Ovary (tissue), 9 donors: Measurements from ENCODE around the gene ODAD4. TPM values are rescaled to one million over a fixed set of nuclear protein-coding genes. Genes with fewer than 3 reads are reported as not detected.

Experiments
- DNase-seq, 5 donors: peaks; one replicate each; pipeline ENCODE4 v3.0.0-alpha.2; 2019 to 2020
- H3K27ac ChIP-seq, 2 donors: fragments of 200-600 bp; one replicate each; pipeline versions ENCODE4 v1.5.1 to v1.8.0; 2019 to 2022
- H3K27me3 ChIP-seq: fragments of 200-600 bp; one replicate; pipeline ENCODE4 v1.8.0; 2022
- H3K36me3 ChIP-seq: fragments of 200-600 bp; sonication (generic); one replicate; pipeline ENCODE4 v1.5.1; 2019
- H3K4me1 ChIP-seq: one replicate; pipeline ENCODE4 v1.8.1; 2013; ENCODE audit warnings: mild to moderate bottlenecking, moderate library complexity; ENCODE audit not compliant: insufficient read depth
- H3K4me3 ChIP-seq: fragments of 200-600 bp; sonication (generic); one replicate; pipeline ENCODE4 v1.5.1; 2017
- H3K9me3 ChIP-seq, 2 donors: fragments of 200-600 bp in 1 of 2; sonication (generic) in 1 of 2; one replicate each; pipeline versions ENCODE4 v1.5.1 to v1.8.1; 2013 to 2019; ENCODE audit warnings: mild to moderate bottlenecking in 1 of 2, moderate library complexity in 1 of 2
- EP300 ChIP-seq: sonication (generic); formaldehyde crosslinking; IDR thresholded peaks from one replicate; pipeline ENCODE4 v1.6.1; 2017; ENCODE audit warnings: antibody characterized with exemption
- POLR2A ChIP-seq: fragments of 450-650 bp; IDR thresholded peaks from one replicate; pipeline ENCODE4 v1.6.1; 2017; ENCODE audit warnings: antibody characterized with exemption, mild to moderate bottlenecking, moderate library complexity
- WGBS, 3 donors: extraction: QIAGEN DNeasy Blood & Tissue Kit in 1 of 3; methylation state at CpG; one replicate each; pipeline versions ENCODE4 v1.1.5 to v1.1.7; 2013 to 2017; 5-methylcytosine and 5-hydroxymethylcytosine counted together
- intact Hi-C, 4 donors: fragments of 100-400 bp; cut with DNase I; formaldehyde crosslinking; loops; one replicate each; pipeline versions ENCODE4 v1.11.0 to v1.15.1; 2022 to 2023
- polyA plus RNA-seq, 2 donors: library from polyadenylated mRNA; stranded (reverse); fragments of 200-250 nt in 1 of 2; fragments of 350-450 nt in 1 of 2; fragmentation: Illumina TruSeq in 1 of 2; extraction: RNeasy Lipid Tissue Mini Kit (QIAGEN cat#74804) in 1 of 2; gene quantifications; one replicate each; pipeline ENCODE4 v1.2.3, GENCODE V29; 2013 to 2014
- total RNA-seq, 7 donors: library from RNA; depleted of rRNA in 2 of 7; stranded (reverse); fragments of >200 nt in 2 of 7; fragmentation: NEBNext Ultra II Directional in 3 of 7; extraction: Animal tissue kit (Norgen Biotek cat#: 25700) in 3 of 7; gene quantifications; one replicate each; pipeline versions ENCODE4 v1.1.0 to v1.2.4, GENCODE V29; 2016 to 2023
- TF ChIP-seq, protein P1 (sequence below), 3 donors: fragments of 450-650 bp in 2 of 3; fragments of 200-600 bp in 1 of 3; IDR thresholded peaks; one replicate each; pipeline versions ENCODE4 v1.5.1 to v1.8.0; 2016 to 2022; ENCODE audit warnings: antibody characterized with exemption in 3 of 3, mild to moderate bottlenecking in 1 of 3
- donor health status: DM: no; HTN: no; CAD: no; lungs with moderate emphysema.
- donor health status: DM: no; HTN: no; CAD: no.
- donor health status: Bipolar disorder and iron deficiency.
- donor health status: DM: yes; HTN: yes; CAD: no.
- donor health status: DM: no; HTN: no; CAD: no.
- donor health status: DM: yes; HTN: yes; CAD: no.

The ODAD4 gene
- total and polyA plus RNA-seq, 9 donors: 1.1 to 11.0 (median 2.1) TPM

DNA sequence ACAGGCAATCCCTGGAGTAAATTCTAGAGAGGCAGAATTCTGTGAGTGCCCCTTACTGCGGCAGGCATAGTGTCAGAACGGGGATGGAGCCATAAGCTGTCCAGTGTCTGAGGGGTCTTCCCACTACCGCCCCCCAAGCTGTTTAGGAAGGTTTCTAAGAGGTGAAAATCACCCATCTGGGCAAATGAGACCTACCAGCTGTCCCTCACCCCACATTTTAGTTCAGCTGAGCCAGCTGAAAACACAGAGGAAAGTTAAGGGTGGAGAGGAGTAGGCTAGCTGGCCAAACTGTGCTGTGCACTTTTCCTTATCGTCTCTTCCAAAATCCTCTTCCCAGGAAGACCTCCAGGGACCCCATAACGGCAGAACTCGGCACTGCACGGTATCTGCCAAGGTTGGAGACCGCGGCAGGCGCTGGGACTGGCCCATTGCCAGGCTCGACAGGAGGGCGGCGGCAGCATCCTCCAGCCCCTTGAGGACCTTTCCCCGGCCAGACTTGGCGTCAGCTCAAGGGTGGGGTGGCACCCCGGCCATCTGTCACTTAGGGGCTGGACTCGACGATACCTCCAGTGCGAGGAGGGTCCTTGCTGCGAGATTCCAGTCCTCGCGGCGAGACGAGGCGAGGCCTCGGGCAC is 12.6 kb upstream of the ODAD4 start:
- Histone ChIP-seq H3K36me3 (no peaks in the 10 kb centered on the region), H3K4me3 (peak overlapping the region; percentile 98), H3K4me1 (peaks cover 8% of the 10 kb centered on the region), H3K27me3 (no peaks in the 10 kb centered on the region), H3K27ac (peak overlapping the region; percentile 46 to 71), H3K9me3 (no peaks in the 10 kb centered on the region)
- intact Hi-C loops: no loop called here
- DNase-seq: peak; percentile 63 to 79 (median 76)
- TF ChIP-seq, protein P1, sequence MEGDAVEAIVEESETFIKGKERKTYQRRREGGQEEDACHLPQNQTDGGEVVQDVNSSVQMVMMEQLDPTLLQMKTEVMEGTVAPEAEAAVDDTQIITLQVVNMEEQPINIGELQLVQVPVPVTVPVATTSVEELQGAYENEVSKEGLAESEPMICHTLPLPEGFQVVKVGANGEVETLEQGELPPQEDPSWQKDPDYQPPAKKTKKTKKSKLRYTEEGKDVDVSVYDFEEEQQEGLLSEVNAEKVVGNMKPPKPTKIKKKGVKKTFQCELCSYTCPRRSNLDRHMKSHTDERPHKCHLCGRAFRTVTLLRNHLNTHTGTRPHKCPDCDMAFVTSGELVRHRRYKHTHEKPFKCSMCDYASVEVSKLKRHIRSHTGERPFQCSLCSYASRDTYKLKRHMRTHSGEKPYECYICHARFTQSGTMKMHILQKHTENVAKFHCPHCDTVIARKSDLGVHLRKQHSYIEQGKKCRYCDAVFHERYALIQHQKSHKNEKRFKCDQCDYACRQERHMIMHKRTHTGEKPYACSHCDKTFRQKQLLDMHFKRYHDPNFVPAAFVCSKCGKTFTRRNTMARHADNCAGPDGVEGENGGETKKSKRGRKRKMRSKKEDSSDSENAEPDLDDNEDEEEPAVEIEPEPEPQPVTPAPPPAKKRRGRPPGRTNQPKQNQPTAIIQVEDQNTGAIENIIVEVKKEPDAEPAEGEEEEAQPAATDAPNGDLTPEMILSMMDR (IDR thresholded peaks at IDR 0.05): no peak
- TF ChIP-seq POLR2A (no peak), EP300 (no peak)
- 4 to 5% (median 5%) methylated on average over 21 to 26 of the region's 26 CpGs for WGBS, 3 donors

DNA sequence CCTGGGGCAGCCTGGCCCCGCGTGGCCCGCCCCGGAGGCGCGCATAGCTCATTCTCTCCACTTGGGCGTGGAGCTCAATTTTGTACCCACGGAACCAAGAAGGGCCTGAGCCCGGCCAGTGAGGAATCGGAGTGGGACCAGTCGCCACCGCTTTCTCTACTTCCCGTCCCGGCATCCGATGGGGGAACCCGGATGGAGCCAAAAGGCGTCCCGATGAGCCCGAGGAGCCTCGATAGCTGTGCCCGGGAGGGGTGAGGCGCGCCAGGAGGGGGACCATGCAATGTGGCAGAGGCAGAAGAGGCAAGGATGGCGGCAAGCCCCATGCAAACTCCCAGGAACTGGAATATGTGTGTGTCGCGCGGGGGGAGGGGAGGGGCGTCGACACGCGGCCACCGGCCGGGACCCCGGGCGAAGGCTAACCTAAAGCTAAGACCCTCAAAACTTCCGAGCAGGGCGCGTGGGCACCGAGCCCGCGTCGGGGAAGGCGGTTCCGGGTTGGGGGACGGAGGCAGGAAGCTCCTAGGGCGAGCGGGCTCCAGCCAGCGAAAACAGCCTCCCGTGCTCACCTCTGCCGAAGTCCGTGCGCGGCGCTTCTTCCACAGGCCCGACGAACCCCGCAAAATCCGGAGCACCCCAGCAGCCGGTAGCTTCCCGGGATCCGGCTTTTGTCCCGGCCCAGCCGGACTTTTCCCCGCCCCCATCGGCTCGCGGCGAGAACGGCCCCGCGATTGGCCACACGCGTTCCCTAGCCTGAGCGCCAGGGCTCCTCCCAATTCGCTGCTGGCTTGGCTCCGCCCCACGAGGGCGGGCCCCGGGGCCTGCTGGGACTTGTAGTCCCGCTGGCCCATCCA is 11.9 kb upstream of the ODAD4 start, which contains the start of gene ACLY:
Gene ACLY (minus strand): TSS at position 638 of the 851 bp plus-strand sequence. CDS start 5,078 bp downstream, outside the sequence.
- Histone ChIP-seq H3K27me3 (no peaks in the 10 kb centered on the region), H3K4me1 (peaks cover 8% of the 10 kb centered on the region), H3K36me3 (no peaks in the 10 kb centered on the region), H3K9me3 (no peaks in the 10 kb centered on the region), H3K27ac (peak within 1 kb of the TSS; percentile 46 to 71), H3K4me3 (peak within 1 kb of the TSS; percentile 98)
- TF ChIP-seq, protein P1 (IDR thresholded peaks at IDR 0.05): no peak
- no peak for TF ChIP-seq EP300
- TF ChIP-seq POLR2A: peak; percentile 61
- WGBS, 3 donors: 0 to 1% (median 0%) methylated on average over 71 to 80 of the region's 80 CpGs
- intact Hi-C loops: no loop called here
- peak; percentile 96 to 98 (median 97) for DNase-seq

DNA sequence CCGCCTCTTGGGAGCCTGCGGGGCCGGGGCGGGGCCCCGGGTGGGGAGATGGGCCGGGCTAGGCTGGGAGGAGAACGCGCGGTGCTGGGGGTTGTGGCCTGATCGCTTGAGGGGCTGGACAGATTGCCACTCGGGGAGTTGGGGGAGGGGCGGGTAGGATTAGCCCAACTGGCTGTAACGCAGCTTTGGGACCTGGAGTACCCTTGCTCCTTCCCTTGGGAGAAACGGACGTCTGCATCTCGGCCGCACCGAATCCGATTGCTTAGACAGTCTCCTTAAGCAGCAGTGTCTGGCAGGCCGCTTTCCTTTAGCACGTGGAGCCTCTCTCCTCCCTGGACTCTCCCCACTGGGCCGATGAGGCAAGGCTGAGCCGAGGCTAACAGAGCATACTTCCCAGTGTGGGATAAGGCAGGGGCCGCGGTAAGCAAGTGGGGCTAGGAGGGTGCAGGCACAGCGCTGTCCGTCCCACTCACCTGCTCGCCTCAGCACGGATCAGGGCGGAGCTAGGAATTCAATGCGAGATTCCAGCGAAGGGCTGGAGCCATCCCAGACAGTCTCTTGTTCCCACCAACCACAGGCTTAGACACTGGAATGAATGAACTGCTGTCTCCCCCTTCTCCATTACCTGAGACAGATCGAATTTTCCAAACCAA is 11.1 kb upstream of the ODAD4 start:
- Histone ChIP-seq H3K36me3 (no peaks in the 10 kb centered on the region), H3K27ac (peak overlapping the region; percentile 3 to 71), H3K4me1 (peaks cover 7% of the 10 kb centered on the region), H3K9me3 (no peaks in the 10 kb centered on the region), H3K4me3 (peak overlapping the region; percentile 98), H3K27me3 (no peaks in the 10 kb centered on the region)
- DNase-seq: no peak
- TF ChIP-seq POLR2A (no peak), EP300 (no peak)
- TF ChIP-seq, protein P1 (IDR thresholded peaks at IDR 0.05): no peak
- intact Hi-C loops: no loop called here
- WGBS, 3 donors: 2 to 4% (median 3%) methylated on average over 29 to 33 of the region's 33 CpGs

DNA sequence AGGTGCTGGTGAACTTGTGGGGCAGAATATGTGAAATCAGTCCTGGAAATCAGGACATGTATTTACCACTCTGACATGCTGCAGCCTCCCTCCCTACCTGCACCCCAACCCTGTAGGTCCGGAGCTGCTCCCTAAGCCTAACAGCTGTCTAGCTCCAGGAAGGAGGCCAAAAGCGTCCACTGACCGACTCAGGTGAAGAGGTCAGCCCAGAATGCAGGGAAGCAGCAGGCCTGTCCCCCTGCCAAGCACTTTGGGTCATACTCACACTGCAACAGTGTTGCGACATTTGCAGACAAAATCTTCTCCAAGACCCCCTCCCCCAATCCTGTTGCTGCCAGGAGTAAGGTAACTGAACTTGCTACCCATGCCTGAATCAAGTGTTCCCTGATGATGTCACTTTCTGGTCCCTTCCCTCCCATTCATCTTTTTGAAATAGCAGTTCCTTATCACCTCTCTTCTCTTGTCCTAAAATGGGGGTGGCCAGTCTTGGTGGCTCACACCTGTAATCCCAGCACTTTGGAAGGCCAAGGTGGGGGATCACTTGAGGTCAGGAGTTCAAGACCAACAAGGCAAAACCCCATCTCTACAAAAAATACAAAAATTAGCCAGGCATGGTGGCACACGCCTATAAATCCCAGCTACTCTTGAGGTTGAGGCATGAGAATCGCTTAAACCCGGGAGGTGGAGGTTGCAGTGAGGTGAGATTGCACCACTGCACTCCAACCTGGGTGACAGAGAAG is 10.4 kb upstream of the ODAD4 start:
- intact Hi-C loops: no loop called here
- peaks cover 5% of the 10 kb centered on the region for H3K4me1 ChIP-seq
- TF ChIP-seq POLR2A (no peak), EP300 (no peak)
- TF ChIP-seq, protein P1 (IDR thresholded peaks at IDR 0.05): no peak
- H3K4me3 ChIP-seq: no peak overlapping the region
- H3K27ac ChIP-seq: no peak overlapping the region
- WGBS, 3 donors: 71 to 73% (median 72%) methylated on average over 7 of the region's 7 CpGs
- no peaks in the 10 kb centered on the region for H3K9me3 ChIP-seq
- H3K27me3 ChIP-seq: no peaks in the 10 kb centered on the region
- DNase-seq: peak; percentile 30 to 61 (median 52)
- H3K36me3 ChIP-seq: no peaks in the 10 kb centered on the region
